Loucy (cell line): ENCODE measurements around the gene KRTAP22-1.

ENCODE experiments used
- CTCF ChIP-seq: fragments of 200-600 bp; sonication (generic); conservative IDR thresholded peaks from 2 replicates; pipeline ENCODE4 v1.5.1; 2014; ENCODE audit warnings: mild to moderate bottlenecking, antibody characterized with exemption, low read length
- EZH2phosphoT487 ChIP-seq: fragments of 200-600 bp; IDR thresholded peaks from 2 replicates; pipeline ENCODE4 v1.6.1; 2018; ENCODE audit warnings: antibody characterized with exemption, mild to moderate bottlenecking, moderate library complexity, borderline replicate concordance

GRCh38 chr21:30628109-30628508 is 27.2 kb downstream of the KRTAP22-1 start:
- TF ChIP-seq CTCF, result no peak
- TF ChIP-seq EZH2phosphoT487, result no peak
